ENCODE measurements around the gene PARD3B.

DNA sequence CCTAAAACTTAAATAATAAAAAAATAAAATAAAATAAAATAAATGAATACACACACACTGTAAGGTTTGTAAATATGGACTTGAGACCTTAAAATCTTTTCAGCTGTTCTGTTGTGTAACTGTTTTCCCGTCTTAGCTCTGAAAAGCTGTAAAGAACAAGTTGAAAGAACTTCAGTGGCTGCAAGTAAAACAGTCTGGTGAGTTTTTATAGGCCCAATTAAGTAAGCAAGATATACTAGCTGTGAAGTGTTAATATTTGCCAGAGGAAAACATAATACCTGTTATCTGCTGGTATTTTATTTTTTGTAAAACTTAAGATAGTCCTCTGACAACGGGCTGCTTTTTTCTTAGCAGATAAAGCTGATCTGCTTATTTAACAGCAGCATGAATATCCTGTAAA, 960.1 kb downstream of the PARD3B start:
- TF ChIP-seq, protein P1, sequence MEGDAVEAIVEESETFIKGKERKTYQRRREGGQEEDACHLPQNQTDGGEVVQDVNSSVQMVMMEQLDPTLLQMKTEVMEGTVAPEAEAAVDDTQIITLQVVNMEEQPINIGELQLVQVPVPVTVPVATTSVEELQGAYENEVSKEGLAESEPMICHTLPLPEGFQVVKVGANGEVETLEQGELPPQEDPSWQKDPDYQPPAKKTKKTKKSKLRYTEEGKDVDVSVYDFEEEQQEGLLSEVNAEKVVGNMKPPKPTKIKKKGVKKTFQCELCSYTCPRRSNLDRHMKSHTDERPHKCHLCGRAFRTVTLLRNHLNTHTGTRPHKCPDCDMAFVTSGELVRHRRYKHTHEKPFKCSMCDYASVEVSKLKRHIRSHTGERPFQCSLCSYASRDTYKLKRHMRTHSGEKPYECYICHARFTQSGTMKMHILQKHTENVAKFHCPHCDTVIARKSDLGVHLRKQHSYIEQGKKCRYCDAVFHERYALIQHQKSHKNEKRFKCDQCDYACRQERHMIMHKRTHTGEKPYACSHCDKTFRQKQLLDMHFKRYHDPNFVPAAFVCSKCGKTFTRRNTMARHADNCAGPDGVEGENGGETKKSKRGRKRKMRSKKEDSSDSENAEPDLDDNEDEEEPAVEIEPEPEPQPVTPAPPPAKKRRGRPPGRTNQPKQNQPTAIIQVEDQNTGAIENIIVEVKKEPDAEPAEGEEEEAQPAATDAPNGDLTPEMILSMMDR (IDR thresholded peaks at IDR 0.05), result no peak
- TF ChIP-seq POLR2A (IDR thresholded peaks at IDR 0.05), result no peak
